ENCODE data around the gene DDX20.

- TF ChIP-seq CTCF (IDR thresholded peaks at IDR 0.05): no peak
- TF ChIP-seq POLR2A (IDR thresholded peaks at IDR 0.05): no peak
These were observed 20.3 kb downstream of the DDX20 start for GRCh38 chr1:111775966-111776365.
